Ovary (tissue), 9 donors: ENCODE data around the gene FRG2. TPM values are rescaled to one million over a fixed set of nuclear protein-coding genes. Genes with fewer than 3 reads are reported as not detected.

Experiments used
- DNase-seq, 5 donors: peaks; one replicate each; pipeline ENCODE4 v3.0.0-alpha.2; 2019 to 2020
- H3K27ac ChIP-seq, 2 donors: fragments of 200-600 bp; one replicate each; pipeline versions ENCODE4 v1.5.1 to v1.8.0; 2019 to 2022
- H3K27me3 ChIP-seq: fragments of 200-600 bp; one replicate; pipeline ENCODE4 v1.8.0; 2022
- H3K36me3 ChIP-seq: fragments of 200-600 bp; sonication (generic); one replicate; pipeline ENCODE4 v1.5.1; 2019
- H3K4me1 ChIP-seq: one replicate; pipeline ENCODE4 v1.8.1; 2013; ENCODE audit warnings: mild to moderate bottlenecking, moderate library complexity; ENCODE audit not compliant: insufficient read depth
- H3K4me3 ChIP-seq: fragments of 200-600 bp; sonication (generic); one replicate; pipeline ENCODE4 v1.5.1; 2017
- H3K9me3 ChIP-seq, 2 donors: fragments of 200-600 bp in 1 of 2; sonication (generic) in 1 of 2; one replicate each; pipeline versions ENCODE4 v1.5.1 to v1.8.1; 2013 to 2019; ENCODE audit warnings: mild to moderate bottlenecking in 1 of 2, moderate library complexity in 1 of 2
- EP300 ChIP-seq: sonication (generic); formaldehyde crosslinking; IDR thresholded peaks from one replicate; pipeline ENCODE4 v1.6.1; 2017; ENCODE audit warnings: antibody characterized with exemption
- POLR2A ChIP-seq: fragments of 450-650 bp; IDR thresholded peaks from one replicate; pipeline ENCODE4 v1.6.1; 2017; ENCODE audit warnings: antibody characterized with exemption, mild to moderate bottlenecking, moderate library complexity
- WGBS, 3 donors: extraction: QIAGEN DNeasy Blood & Tissue Kit in 1 of 3; methylation state at CpG; one replicate each; pipeline versions ENCODE4 v1.1.5 to v1.1.7; 2013 to 2017; 5-methylcytosine and 5-hydroxymethylcytosine counted together
- intact Hi-C, 4 donors: fragments of 100-400 bp; cut with DNase I; formaldehyde crosslinking; loops; one replicate each; pipeline versions ENCODE4 v1.11.0 to v1.15.1; 2022 to 2023
- polyA plus RNA-seq, 2 donors: library from polyadenylated mRNA; stranded (reverse); fragments of 200-250 nt in 1 of 2; fragments of 350-450 nt in 1 of 2; fragmentation: Illumina TruSeq in 1 of 2; extraction: RNeasy Lipid Tissue Mini Kit (QIAGEN cat#74804) in 1 of 2; gene quantifications; one replicate each; pipeline ENCODE4 v1.2.3, GENCODE V29; 2013 to 2014
- total RNA-seq, 7 donors: library from RNA; depleted of rRNA in 2 of 7; stranded (reverse); fragments of >200 nt in 2 of 7; fragmentation: NEBNext Ultra II Directional in 3 of 7; extraction: Animal tissue kit (Norgen Biotek cat#: 25700) in 3 of 7; gene quantifications; one replicate each; pipeline versions ENCODE4 v1.1.0 to v1.2.4, GENCODE V29; 2016 to 2023
- TF ChIP-seq, protein P1 (sequence below), 3 donors: fragments of 450-650 bp in 2 of 3; fragments of 200-600 bp in 1 of 3; IDR thresholded peaks; one replicate each; pipeline versions ENCODE4 v1.5.1 to v1.8.0; 2016 to 2022; ENCODE audit warnings: antibody characterized with exemption in 3 of 3, mild to moderate bottlenecking in 1 of 3
- donor health status: DM: no; HTN: no; CAD: no; lungs with moderate emphysema.
- donor health status: DM: no; HTN: no; CAD: no.
- donor health status: Bipolar disorder and iron deficiency.
- donor health status: DM: yes; HTN: yes; CAD: no.
- donor health status: DM: no; HTN: no; CAD: no.
- donor health status: DM: yes; HTN: yes; CAD: no.

FRG2 gene
- total and polyA plus RNA-seq, 9 donors, result not detected

DNA sequence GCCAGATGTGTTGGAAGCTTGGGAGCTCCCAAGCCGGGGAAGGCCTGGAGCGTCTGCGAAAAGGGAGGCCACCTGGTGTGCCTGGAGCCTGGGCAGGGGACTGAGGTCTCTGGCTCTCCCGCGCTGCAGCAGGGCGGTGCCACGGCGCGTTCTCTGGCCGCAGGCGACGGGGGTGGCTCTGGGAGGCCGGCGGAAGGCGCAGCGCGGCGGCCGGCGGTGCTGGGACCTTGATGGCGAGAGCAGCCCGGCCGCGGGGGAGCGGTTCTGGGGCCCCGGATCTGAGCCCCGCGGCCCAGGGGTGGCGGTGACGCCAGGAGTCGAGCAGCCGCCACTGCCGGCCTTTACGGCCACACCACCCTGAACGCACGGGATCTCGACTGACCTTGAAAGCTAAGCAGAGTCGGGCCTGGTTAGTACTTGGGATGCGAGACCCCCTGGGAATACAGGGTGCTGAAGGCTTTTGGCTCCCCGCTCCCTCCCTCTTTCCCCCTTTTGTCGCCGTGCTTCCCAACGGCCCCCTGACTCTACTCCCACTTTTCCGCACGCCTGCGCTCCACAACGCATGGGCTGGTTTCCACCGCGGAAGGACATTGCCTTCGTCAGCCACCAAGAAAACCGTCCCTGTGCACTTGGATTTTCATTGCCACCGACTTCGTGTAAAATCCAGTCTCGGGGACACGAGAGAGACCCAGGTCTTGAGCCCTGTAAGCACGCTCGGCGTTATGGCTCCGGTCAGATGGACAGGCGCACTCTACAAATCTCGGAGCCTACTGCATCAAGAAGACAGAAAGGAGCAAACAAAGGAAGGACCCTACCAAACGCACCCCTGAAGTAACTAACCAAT is 9.5 kb downstream of the FRG2 start:
- WGBS, 3 donors, result 3 to 5% (median 4%) methylated on average over 59 to 62 of the region's 62 CpGs
- peaks cover 1% of the 10 kb centered on the region for H3K4me1 ChIP-seq

GRCh38 chr4:190016369-190017289 is 10.4 kb downstream of the FRG2 start:
- WGBS, 3 donors, result 17 to 23% (median 17%) methylated on average over 42 to 43 of the region's 43 CpGs
- no peak for DNase-seq
- Histone ChIP-seq H3K4me1 (peaks cover 1% of the 10 kb centered on the region), H3K27me3 (no peaks in the 10 kb centered on the region), H3K4me3 (no peak overlapping the region), H3K36me3 (no peaks in the 10 kb centered on the region), H3K27ac (no peak overlapping the region), H3K9me3 (peaks cover 0 to 3% of the 10 kb centered on the region in 2 donors)
- TF ChIP-seq POLR2A (no peak), EP300 (no peak)
- TF ChIP-seq, protein P1, sequence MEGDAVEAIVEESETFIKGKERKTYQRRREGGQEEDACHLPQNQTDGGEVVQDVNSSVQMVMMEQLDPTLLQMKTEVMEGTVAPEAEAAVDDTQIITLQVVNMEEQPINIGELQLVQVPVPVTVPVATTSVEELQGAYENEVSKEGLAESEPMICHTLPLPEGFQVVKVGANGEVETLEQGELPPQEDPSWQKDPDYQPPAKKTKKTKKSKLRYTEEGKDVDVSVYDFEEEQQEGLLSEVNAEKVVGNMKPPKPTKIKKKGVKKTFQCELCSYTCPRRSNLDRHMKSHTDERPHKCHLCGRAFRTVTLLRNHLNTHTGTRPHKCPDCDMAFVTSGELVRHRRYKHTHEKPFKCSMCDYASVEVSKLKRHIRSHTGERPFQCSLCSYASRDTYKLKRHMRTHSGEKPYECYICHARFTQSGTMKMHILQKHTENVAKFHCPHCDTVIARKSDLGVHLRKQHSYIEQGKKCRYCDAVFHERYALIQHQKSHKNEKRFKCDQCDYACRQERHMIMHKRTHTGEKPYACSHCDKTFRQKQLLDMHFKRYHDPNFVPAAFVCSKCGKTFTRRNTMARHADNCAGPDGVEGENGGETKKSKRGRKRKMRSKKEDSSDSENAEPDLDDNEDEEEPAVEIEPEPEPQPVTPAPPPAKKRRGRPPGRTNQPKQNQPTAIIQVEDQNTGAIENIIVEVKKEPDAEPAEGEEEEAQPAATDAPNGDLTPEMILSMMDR (IDR thresholded peaks at IDR 0.05), result no peak
- intact Hi-C loops, result no loop called here

More for the DNA sequence above, 9.5 kb downstream of the FRG2 start:
- Histone ChIP-seq H3K9me3 (peaks cover 0 to 3% of the 10 kb centered on the region in 2 donors), H3K36me3 (no peaks in the 10 kb centered on the region), H3K27me3 (no peaks in the 10 kb centered on the region), H3K4me3 (no peak overlapping the region), H3K27ac (no peak overlapping the region)
- no peak for DNase-seq
- intact Hi-C loops, result no loop called here
- TF ChIP-seq POLR2A (no peak), EP300 (no peak)
- TF ChIP-seq, protein P1 (IDR thresholded peaks at IDR 0.05), result no peak

- intact Hi-C loops, result no loop called here
- TF ChIP-seq EP300 (no peak), POLR2A (no peak)
- TF ChIP-seq, protein P1 (IDR thresholded peaks at IDR 0.05), result no peak
Observed at GRCh38 chr4:190015538-190016368, 11.3 kb downstream of the FRG2 start.

More at GRCh38 chr4:190015538-190016368, 11.3 kb downstream of the FRG2 start:
- no peak for DNase-seq
- Histone ChIP-seq H3K27ac (no peak overlapping the region), H3K4me1 (peaks cover 1% of the 10 kb centered on the region), H3K4me3 (no peak overlapping the region), H3K36me3 (no peaks in the 10 kb centered on the region), H3K9me3 (peaks cover 0 to 3% of the 10 kb centered on the region in 2 donors), H3K27me3 (no peaks in the 10 kb centered on the region)
- 9 to 10% (median 9%) methylated on average over 43 of the region's 43 CpGs for WGBS, 3 donors
